Stimulated activated CD4-positive, alpha-beta T cell treated with anti-CD3 and anti-CD28 coated beads, Interleukin-12 subunit alpha, Interleukin-12 subunit beta, amount 100 ng/mL, for 24 hours (primary cell): ENCODE measurements around the gene IL34.

Source experiments
- DNase-seq, 2 experiments: peaks; one replicate each; pipeline ENCODE4 v3.0.0-alpha.2; 2020; ENCODE audit warnings: low read depth in 2 of 2

Gene IL34

DNA sequence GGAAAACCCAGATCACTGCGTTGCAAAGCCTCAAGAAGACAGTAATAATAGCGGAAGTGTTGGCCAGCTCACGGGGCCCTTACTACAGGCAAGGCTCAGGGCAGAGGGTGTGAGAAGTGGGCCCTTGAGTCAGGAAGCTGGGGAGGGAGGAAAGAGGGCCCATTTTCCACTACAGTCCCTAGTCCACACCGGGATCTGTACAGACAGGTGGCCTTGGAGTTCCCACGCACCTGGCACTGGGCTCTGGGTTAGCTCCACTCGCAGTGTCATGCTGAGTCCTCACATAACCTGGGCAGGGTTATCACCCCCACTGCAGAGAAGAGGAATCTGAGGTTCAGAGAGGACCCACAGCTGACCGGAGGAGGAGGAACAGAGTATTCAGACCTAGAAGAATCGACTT, 56.3 kb downstream of the IL34 start:
- DNase-seq = no peak

DNA sequence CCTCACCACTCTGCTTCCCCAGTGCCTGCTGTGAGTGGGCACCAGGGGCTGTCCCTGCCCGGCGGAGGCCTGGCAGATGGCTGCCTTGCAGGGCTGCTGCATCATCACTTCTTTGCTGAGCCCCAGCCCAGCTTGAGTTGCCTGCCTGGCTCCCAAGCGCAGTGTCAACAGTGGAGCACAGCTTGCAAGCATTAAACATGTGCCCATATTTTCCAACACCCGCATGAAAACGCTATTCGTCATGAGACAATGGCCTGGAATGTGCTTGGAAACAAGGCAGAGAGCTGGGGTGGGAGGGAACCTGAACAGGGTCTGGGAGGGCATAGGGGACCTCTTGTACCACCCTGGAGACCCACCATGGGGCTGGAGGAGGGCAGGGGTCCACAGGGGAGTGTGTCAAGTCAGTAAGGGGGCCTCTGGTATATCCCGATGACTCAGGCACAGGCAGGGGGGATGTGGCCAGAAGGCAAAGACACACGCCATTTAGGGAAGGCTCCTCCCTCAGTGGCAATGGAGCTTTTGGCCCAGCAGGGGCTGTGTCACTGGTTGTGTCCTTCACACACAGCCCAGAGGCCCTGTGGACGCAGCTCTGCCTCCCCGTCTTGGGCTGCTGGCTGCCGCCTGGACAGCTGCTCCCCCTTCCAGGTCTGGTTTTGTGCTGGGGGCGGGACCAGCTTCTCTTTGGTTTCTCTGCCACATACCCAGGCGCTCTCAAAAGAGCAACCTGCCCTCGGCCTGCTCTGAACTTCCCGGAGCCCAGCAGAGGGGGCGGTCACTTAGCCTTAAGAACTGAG, 56.9 kb downstream of the IL34 start:
- no peak for DNase-seq

DNA sequence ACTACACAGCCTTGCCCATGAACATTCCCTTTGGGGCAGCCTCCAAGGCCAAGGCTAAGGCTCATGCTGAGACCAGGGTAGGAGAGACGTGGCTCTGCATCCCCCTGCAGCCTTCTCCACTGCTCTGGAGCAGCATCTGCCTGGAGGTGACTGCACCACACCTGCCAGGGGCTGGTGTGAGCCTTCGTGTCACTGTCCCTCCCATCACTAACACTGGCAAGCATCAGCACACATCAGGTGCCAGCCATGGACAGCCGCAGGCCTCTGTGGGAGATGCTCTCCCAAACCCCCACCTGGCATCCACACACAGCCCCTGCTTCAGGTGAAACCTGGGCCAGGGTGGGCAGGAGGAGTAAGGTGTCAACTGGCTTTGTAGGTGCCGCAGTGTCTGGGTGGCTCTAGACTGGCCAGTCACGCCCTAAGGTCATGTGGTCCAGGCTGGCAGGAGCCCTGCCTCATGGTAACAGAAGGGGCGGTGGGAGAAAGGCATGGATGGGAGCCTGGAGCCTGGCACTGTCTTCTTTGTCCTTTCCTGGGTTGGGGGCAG, 57.5 kb downstream of the IL34 start:
- DNase-seq = no peak

DNA sequence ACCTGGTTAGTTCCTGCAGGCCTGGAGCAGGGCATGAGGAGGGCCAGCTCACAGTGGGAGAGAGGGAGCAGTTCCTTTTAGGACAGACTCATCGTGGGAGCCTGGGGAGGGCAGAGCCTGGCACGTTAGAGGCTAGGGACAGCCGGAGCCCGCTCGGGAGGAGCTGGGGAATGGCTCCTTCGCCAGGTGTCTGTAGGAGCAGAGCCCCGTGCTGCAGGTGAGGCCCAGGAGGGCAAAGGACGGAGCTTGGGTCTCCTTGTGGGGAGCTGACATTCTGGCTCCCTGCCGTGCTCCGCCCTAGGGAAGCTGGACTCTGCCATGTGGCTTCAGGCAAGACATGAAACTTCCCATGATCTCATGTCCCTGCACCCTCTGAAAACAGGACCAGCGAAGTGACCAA, 58.2 kb downstream of the IL34 start:
- DNase-seq = no peak

DNA sequence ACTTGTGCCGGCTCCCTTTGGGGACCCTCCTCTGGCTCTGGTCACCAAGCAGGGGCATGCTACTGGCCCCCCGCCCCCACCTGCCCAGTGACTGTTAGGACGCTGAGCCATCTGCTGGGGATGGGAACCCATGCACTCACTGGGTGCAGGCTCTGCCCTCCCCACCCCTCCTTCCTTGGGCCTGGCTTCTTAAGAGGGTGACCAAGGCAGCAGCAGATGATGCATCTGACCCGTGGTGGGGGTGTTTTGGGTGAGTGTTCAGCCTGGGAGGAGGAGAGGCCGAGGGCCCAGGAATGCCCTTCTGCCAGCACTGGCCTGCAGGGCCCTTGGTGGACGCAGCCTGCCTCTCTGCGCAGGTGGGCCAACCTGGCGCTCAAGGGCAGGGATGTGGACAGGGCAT, 58.7 kb downstream of the IL34 start:
- no peak for DNase-seq

DNA sequence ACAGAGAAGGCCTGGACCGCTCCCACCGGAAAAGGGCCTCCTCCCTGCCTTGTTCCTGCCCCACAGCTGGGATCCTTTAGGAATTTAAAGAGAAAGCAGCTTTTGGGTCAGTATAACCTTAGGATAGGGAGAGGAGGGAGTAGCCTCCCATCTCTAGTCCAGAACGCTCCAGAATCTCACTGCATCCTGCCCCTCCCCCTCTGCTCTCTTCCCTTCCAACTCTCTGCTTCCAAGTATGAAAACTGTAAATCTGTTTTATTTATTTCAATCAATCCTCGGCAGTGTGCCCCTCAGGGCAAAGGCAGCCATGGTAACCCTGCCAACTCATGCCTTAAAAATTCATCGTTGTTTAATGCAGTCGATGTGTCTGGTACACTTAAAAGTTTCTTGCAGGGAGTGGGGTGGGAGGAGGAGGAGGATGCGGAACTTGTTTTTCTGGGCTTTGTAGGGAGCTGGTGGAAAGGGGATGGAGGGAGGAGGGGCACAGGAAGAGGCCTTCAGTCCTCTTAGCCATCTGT, 60.6 kb downstream of the IL34 start:
- no peak for DNase-seq

DNA sequence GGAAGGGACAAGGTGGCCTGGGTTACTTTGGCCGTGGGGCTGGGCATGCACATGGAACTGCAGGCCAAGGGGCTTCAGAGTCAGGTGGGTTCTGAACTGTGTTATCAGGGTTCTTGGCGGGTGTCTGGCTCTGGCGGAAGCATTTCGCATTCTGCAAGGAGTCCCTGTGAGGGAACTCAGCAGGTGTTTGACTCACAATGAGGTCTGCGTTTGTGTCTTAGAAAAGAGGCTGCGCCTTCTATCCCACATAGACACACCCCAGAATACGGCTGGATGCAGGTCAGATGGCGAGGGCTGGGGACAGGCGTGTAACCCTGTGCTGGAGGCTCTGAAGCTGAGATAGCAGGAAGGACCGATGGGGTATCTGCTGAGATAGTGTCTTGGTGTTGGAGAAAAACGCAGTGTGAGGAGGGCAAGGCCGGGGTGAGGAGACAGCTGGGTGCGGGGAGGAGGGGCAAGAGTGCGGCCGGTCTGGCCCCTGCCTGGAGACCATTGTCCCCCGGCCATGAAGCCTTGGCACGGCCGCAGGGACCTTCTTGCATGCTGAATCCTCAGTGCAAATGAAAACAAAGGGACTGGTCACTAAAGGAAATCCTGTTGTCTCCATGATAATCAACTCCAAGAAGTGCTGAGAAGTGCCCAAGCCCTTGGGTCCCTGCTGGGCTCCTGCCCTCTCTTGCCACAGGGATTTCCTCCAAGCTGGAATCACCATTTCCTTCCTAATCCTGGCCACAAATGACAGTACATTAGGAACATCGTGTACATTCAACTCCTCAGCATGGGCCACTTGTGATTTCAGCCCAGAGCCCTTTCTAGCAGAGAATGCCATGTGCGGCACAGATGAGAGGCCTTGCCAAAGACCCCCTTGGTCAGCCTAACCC, 62.2 kb downstream of the IL34 start:
- no peak for DNase-seq

DNA sequence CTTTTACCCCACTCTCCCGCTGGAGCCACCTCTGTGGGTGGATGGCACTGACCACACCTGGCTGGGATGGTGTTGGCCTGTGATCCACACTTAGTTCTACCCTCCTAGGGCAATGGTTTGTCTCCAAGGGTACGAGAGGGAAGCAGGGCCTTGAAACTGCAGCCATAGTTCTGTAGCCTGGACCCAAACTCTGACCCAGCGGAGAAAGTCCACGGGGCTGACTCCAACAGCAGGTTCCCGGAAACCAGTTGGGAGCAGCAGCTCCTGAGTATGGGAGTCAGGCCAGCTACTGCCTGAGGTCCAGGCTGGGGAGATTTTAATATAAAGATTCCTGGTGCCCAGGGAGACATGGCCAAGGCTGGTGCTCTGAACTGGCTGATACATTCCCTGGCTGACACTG, 63.1 kb downstream of the IL34 start:
- DNase-seq = no peak

DNA sequence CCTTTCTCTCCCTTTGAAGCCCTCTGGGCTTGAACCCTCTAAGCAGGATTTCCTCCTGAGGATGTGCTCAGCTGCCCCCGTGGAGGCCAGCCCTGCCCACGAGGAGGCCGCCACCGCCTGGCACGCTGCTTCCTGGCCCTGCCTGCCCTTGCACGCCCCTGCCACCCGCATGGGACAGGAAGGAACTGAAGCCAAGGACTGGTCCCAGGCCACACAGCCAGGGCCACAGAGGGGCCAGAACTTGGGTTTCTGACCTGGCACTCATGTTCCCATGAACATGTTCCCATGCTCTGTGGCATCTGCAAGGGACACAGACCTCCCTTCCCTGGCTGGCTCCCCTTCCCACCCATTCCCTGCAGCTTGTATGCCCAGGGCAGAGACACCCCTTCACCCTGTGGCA, 63.6 kb downstream of the IL34 start:
- DNase-seq = no peak
